ENCODE results near the gene KCNK4.
A peak's percentile ranks its signal among the peaks of the same experiment; 100 is the strongest.

Gene KCNK4

DNA sequence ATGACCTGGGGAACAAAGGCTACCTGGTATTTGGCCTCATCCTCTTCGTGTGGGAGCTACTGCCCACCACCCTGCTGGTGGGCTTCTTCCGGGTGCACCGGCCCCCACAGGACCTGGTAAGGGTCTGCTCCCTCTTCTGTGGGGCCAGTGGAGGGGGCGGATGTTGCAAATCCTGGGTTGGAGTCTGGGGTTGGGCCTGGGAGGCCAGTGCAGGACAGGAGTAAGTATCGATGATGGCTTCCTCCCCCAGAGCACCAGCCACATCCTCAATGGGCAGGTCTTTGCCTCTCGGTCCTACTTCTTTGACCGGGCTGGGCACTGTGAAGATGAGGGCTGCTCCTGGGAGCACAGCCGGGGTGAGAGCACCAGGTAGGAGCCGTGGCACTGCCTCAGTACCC, 2.8 kb upstream of the KCNK4 start:
- Histone ChIP-seq H3K27ac (ENCODE audit: low read depth, low read length) (no peak overlapping the region), H3K9me3 (ENCODE audit: low read length) (no peaks in the 10 kb centered on the region), H3K9ac (ENCODE audit: low read length) (no peak overlapping the region), H3K4me3 (ENCODE audit: low read depth in 1 of 2, low read length in 2 of 2) (no peak overlapping the region), H3K4me1 (ENCODE audit: insufficient read depth, low read length) (peaks cover 14% of the 10 kb centered on the region), H3K36me3 (ENCODE audit: insufficient read depth, low read length) (no peaks in the 10 kb centered on the region), H3K27me3 (ENCODE audit: control insufficient read depth in 1 of 2, insufficient read depth in 2 of 2, low read length in 2 of 2) (peaks cover 24 to 36% of the 10 kb centered on the region in 2 donors)

DNA sequence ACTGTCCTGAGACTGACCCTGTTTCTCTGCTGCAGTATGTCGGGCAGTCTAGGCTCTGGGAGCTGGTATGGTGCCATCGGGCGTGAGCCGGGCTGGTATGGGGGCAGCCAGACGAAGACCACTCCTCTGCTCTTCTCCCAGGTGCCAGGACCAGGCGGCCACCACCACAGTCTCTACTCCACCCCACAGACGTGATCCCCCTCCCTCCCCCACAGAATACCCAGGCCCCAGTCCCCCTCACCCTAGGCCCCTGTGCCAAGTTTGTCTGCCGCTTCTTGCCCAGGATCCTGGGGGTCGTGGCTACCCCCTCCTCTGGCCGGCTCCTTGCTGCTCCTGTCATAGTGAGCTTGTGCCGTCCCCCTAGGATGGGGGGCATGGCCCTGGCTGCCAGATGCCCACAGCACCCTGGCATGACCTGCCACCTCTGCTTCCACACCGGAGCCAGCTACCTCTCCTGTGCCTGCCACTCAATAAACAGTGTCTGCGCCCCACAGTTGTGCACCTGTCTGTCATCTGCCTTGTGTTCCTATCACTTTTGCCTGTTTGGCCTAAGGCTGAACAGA, 2.0 kb upstream of the KCNK4 start:
- Histone ChIP-seq H3K4me3 (ENCODE audit: low read depth in 1 of 2, low read length in 2 of 2) (no peak overlapping the region), H3K27ac (ENCODE audit: low read depth, low read length) (no peak overlapping the region), H3K27me3 (ENCODE audit: control insufficient read depth in 1 of 2, insufficient read depth in 2 of 2, low read length in 2 of 2) (peaks cover 24 to 43% of the 10 kb centered on the region in 2 donors), H3K9me3 (ENCODE audit: low read length) (no peaks in the 10 kb centered on the region), H3K9ac (ENCODE audit: low read length) (no peak overlapping the region), H3K4me1 (ENCODE audit: insufficient read depth, low read length) (peaks cover 7% of the 10 kb centered on the region), H3K36me3 (ENCODE audit: insufficient read depth, low read length) (no peaks in the 10 kb centered on the region)

DNA sequence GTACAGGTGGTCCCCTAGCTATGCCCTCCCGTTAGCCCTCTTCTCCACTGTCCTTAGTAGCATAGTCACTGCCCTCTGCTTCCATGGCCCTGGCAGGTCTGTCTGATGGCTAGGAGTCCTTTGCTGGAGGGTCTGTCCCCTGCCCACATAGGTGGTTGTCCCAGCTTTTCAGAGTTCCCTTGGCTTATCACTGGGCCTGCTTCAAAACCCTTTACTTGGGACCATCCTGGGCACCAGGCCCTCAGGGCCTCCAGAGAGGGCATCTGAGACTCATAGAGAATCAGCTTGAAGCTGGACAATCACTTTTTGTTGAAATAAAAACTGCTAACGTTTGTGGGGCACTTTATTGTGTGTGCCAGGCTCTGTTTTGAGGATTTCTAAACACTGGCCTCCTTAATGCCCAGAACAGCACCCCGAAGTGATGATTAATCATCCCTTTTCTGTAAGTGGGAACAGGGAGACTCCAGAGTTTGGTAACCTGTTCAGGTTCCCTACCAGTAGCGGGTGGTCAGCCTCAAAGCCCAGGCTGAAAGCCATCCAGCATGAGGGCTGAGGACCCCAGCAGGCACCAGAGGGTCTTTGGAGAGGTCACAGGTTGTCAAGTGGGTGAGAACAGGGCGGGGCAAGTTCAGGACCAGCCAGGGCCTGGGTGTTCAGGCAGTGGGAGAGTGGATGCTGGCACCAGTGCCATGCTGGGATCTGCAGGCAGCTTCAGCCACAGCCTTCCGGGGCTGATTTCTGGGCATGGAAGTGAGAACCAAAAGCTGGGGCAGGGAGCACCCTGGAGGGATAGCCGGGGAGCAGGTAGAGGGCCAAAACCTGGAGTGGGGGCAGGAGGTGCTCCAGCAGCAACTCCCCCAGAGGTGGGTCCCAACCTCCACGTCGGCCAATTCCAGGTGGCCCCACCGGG, 495 bp upstream of the KCNK4 start:
- H3K27me3 ChIP-seq (ENCODE audit: control insufficient read depth in 1 of 2, insufficient read depth in 2 of 2, low read length in 2 of 2) = peaks cover 32 to 56% of the 10 kb centered on the region in 2 donors
- no peak overlapping the region for H3K4me3 ChIP-seq (ENCODE audit: low read depth in 1 of 2, low read length in 2 of 2)
- no peak overlapping the region for H3K9ac ChIP-seq (ENCODE audit: low read length)
- peaks cover 6% of the 10 kb centered on the region for H3K4me1 ChIP-seq (ENCODE audit: insufficient read depth, low read length)
- H3K27ac ChIP-seq (ENCODE audit: low read depth, low read length) = no peak overlapping the region
- no peaks in the 10 kb centered on the region for H3K36me3 ChIP-seq (ENCODE audit: insufficient read depth, low read length)
- H3K9me3 ChIP-seq (ENCODE audit: low read length) = no peaks in the 10 kb centered on the region

DNA sequence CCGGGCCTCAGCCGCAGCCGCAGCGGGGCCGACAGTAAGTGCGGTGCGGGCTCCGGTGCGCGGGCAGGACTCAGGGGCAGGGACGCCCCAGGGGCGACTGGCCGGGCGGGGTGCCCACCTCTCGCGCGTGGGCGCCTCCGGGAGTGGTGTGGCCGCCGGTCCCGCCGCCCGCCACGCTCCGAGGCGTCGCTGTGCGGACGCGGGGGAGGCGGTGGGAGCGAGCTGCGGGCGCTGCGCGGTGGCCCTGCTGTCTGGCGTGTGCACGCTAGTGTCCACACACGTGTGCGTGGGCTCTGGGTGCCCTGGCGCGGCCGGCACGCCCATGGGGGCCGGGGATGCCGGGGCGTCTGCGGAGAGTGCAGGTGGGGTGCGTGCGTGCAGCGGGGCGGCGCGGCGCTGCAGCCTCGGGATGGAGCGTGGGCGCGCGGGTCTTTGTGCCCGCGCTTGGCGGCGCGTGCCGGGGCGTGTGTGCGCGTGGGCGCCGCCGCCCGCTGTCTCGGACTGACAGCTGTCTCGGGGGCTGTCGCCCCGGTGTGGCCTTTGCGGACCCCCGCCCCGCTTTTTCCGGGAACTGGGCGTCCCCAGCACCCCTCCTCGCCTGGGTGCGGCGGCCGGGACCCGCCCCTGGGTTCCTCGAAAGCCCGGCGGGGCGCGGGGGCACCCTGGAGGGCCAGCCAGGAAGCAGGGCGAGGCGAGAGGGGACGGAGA, 804 bp downstream of the KCNK4 start:
- H3K36me3 ChIP-seq (ENCODE audit: insufficient read depth, low read length) = no peaks in the 10 kb centered on the region
- H3K9ac ChIP-seq (ENCODE audit: low read length) = no peak overlapping the region
- H3K9me3 ChIP-seq (ENCODE audit: low read length) = no peaks in the 10 kb centered on the region
- no peaks in the 10 kb centered on the region for H3K4me1 ChIP-seq (ENCODE audit: insufficient read depth, low read length)
- H3K4me3 ChIP-seq (ENCODE audit: low read depth in 1 of 2, low read length in 2 of 2) = peak overlapping the region in 1 of 2 donors; percentile 42
- H3K27ac ChIP-seq (ENCODE audit: low read depth, low read length) = no peak overlapping the region
- H3K27me3 ChIP-seq (ENCODE audit: control insufficient read depth in 1 of 2, insufficient read depth in 2 of 2, low read length in 2 of 2) = peaks cover 44 to 69% of the 10 kb centered on the region in 2 donors

DNA sequence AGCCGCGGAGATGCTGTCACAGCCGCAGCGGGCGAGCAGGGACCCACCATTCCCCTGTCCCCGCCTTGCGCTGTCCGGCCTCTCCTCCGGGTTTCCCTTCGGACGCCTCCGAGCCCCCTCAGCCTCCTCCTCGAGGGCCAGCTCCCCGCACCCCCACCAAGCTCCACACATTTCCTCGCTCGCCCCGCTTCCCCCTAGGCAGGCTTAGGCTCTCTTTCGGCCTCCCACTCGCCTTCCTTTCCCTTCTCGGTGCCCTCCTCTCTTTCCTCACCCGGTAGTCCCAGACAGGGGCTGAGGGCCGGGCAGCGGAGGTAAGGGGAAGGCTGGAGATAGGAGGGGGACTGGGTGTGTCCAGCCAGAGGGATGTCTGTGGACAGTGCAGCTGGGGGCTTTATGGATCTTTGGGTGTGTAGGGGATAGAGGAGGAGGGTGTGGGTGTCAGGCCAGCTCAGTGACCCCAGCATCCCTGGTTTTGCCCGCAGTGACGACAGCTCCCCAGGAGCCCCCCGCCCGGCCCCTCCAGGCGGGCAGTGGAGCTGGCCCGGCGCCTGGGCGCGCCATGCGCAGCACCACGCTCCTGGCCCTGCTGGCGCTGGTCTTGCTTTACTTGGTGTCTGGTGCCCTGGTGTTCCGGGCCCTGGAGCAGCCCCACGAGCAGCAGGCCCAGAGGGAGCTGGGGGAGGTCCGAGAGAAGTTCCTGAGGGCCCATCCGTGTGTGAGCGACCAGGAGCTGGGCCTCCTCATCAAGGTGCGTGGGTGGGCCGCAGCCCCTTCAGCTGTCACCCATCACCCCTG, 1.6 kb downstream of the KCNK4 start:
- Histone ChIP-seq H3K9me3 (ENCODE audit: low read length) (no peaks in the 10 kb centered on the region), H3K9ac (ENCODE audit: low read length) (no peak overlapping the region), H3K4me3 (ENCODE audit: low read depth in 1 of 2, low read length in 2 of 2) (no peak overlapping the region), H3K27ac (ENCODE audit: low read depth, low read length) (no peak overlapping the region), H3K4me1 (ENCODE audit: insufficient read depth, low read length) (no peaks in the 10 kb centered on the region), H3K27me3 (ENCODE audit: control insufficient read depth in 1 of 2, insufficient read depth in 2 of 2, low read length in 2 of 2) (peaks cover 52 to 77% of the 10 kb centered on the region in 2 donors), H3K36me3 (ENCODE audit: insufficient read depth, low read length) (no peaks in the 10 kb centered on the region)

DNA sequence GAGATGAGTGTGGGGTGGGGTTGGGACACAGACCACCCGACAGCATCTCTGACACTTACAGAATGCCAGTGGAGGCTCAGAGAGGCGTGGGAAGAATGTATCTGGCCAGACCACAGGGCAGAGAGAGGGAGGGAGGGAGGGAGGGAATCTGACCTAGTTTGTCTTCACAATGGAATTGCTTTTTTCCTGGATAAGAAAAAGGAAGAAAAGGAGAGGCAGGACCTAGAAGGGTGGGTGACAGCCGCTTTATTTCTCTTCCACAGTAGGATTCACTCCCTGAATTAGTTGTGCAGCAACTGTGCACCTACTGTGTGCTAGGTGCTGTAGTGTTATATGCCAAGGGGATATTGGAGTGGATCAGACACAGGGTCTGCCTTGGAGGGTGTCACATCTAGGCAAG, 3.7 kb downstream of the KCNK4 start:
- no peak overlapping the region for H3K9ac ChIP-seq (ENCODE audit: low read length)
- H3K9me3 ChIP-seq (ENCODE audit: low read length) = no peaks in the 10 kb centered on the region
- peaks cover 2% of the 10 kb centered on the region for H3K4me1 ChIP-seq (ENCODE audit: insufficient read depth, low read length)
- H3K27ac ChIP-seq (ENCODE audit: low read depth, low read length) = no peak overlapping the region
- peaks cover 64 to 96% of the 10 kb centered on the region in 2 donors for H3K27me3 ChIP-seq (ENCODE audit: control insufficient read depth in 1 of 2, insufficient read depth in 2 of 2, low read length in 2 of 2)
- H3K36me3 ChIP-seq (ENCODE audit: insufficient read depth, low read length) = no peaks in the 10 kb centered on the region
- no peak overlapping the region for H3K4me3 ChIP-seq (ENCODE audit: low read depth in 1 of 2, low read length in 2 of 2)

DNA sequence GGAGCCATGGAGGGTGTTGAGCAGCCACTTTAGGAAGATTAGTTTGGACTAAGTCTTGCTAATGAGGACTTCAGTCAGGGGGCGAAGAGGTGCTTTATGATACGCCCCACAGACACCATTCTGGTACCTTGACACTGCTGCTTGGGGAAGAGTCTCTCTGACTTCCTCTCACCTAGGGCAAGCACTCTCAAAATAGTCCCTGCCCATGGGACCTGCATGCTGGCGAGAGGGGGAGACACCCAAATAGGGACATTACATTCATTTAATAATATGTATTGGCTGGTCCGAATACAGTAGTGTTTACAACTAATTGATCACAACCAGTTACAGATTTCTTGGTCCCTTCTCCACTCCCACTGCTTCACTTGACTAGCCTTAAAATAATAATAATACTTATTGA, 4.7 kb downstream of the KCNK4 start:
- Histone ChIP-seq H3K4me3 (ENCODE audit: low read depth in 1 of 2, low read length in 2 of 2) (no peak overlapping the region), H3K4me1 (ENCODE audit: insufficient read depth, low read length) (peaks cover 12% of the 10 kb centered on the region), H3K9me3 (ENCODE audit: low read length) (no peaks in the 10 kb centered on the region), H3K27me3 (ENCODE audit: control insufficient read depth in 1 of 2, insufficient read depth in 2 of 2, low read length in 2 of 2) (peaks cover 66 to 96% of the 10 kb centered on the region in 2 donors), H3K36me3 (ENCODE audit: insufficient read depth, low read length) (no peaks in the 10 kb centered on the region), H3K9ac (ENCODE audit: low read length) (no peak overlapping the region), H3K27ac (ENCODE audit: low read depth, low read length) (no peak overlapping the region)

DNA sequence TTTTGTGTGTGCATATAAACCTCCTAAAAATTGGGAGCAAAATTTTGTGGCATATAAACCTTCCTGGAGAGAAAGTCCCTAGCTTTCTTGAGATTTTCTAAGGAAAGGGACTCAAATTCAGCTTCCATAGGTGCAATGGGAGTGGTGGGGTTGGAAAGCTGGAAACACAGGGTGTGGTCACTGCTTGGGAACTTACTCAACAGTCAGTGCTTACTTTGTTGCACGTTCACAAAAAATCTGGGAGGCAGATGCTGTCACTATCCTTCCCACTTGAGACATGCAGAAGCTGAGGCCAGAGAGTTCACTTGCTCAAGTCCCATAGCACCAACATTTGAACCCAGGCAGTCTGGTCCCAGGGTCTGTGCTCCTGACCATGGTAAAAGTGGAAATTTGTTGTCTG, 5.1 kb downstream of the KCNK4 start:
- Histone ChIP-seq H3K4me3 (ENCODE audit: low read depth in 1 of 2, low read length in 2 of 2) (no peak overlapping the region), H3K9ac (ENCODE audit: low read length) (no peak overlapping the region), H3K9me3 (ENCODE audit: low read length) (no peaks in the 10 kb centered on the region), H3K27me3 (ENCODE audit: control insufficient read depth in 1 of 2, insufficient read depth in 2 of 2, low read length in 2 of 2) (peaks cover 64 to 93% of the 10 kb centered on the region in 2 donors), H3K27ac (ENCODE audit: low read depth, low read length) (no peak overlapping the region), H3K36me3 (ENCODE audit: insufficient read depth, low read length) (no peaks in the 10 kb centered on the region), H3K4me1 (ENCODE audit: insufficient read depth, low read length) (peaks cover 16% of the 10 kb centered on the region)

DNA sequence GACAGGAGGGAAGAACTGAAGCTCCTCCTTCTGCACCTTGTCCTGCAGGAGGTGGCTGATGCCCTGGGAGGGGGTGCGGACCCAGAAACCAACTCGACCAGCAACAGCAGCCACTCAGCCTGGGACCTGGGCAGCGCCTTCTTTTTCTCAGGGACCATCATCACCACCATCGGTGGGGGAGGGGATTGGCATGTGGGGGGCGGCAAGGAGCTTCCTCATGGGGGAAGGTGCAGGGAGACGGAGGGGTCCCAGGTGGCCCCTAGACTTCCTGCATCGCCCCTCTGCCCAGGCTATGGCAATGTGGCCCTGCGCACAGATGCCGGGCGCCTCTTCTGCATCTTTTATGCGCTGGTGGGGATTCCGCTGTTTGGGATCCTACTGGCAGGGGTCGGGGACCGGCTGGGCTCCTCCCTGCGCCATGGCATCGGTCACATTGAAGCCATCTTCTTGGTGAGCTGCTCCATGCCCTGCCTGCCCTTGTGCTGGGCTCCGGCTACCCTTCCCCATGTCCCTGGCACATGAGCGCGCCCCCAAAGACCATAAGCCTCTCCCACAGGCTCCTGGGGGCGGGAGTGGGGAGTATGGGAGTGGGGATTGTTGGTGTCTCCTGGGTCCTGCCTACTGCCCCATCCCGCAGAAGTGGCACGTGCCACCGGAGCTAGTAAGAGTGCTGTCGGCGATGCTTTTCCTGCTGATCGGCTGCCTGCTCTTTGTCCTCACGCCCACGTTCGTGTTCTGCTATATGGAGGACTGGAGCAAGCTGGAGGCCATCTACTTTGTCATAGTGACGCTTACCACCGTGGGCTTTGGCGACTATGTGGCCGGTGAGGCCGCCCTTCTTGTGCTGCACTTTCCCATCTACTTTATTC, 6.0 kb downstream of the KCNK4 start:
- H3K4me3 ChIP-seq (ENCODE audit: low read depth in 1 of 2, low read length in 2 of 2) = no peak overlapping the region
- H3K9me3 ChIP-seq (ENCODE audit: low read length) = no peaks in the 10 kb centered on the region
- peaks cover 17% of the 10 kb centered on the region for H3K4me1 ChIP-seq (ENCODE audit: insufficient read depth, low read length)
- no peaks in the 10 kb centered on the region for H3K36me3 ChIP-seq (ENCODE audit: insufficient read depth, low read length)
- no peak overlapping the region for H3K9ac ChIP-seq (ENCODE audit: low read length)
- no peak overlapping the region for H3K27ac ChIP-seq (ENCODE audit: low read depth, low read length)
- H3K27me3 ChIP-seq (ENCODE audit: control insufficient read depth in 1 of 2, insufficient read depth in 2 of 2, low read length in 2 of 2) = peaks cover 67 to 94% of the 10 kb centered on the region in 2 donors

DNA sequence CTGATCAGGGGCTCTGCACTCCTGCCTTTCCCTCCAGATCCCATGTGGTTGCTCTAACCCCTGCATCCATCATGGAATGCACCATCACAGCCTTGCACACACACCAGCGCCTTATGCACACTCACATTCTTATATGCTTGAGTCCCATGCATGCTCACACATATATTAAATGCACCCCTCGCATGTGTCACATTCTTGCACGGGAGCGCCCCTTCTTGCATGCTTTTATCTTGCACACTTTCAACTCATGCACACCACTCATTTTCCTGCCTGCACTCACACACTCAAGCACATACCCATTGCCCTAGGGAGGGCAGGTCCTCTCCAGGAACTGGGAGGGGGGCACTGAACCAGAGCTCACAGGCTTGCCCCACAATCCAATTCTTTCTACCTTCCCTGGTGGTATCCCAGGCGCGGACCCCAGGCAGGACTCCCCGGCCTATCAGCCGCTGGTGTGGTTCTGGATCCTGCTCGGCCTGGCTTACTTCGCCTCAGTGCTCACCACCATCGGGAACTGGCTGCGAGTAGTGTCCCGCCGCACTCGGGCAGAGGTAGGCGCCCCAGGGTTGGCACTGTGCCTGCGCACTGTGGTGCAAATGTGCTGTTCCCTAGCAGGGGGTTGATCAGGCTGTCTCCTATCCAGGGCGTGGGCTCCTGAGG, 6.7 kb downstream of the KCNK4 start:
- H3K4me3 ChIP-seq (ENCODE audit: low read depth in 1 of 2, low read length in 2 of 2) = no peak overlapping the region
- H3K27ac ChIP-seq (ENCODE audit: low read depth, low read length) = no peak overlapping the region
- peaks cover 17% of the 10 kb centered on the region for H3K4me1 ChIP-seq (ENCODE audit: insufficient read depth, low read length)
- H3K27me3 ChIP-seq (ENCODE audit: control insufficient read depth in 1 of 2, insufficient read depth in 2 of 2, low read length in 2 of 2) = peaks cover 62 to 90% of the 10 kb centered on the region in 2 donors
- H3K9ac ChIP-seq (ENCODE audit: low read length) = no peak overlapping the region
- H3K9me3 ChIP-seq (ENCODE audit: low read length) = no peaks in the 10 kb centered on the region
- H3K36me3 ChIP-seq (ENCODE audit: insufficient read depth, low read length) = no peaks in the 10 kb centered on the region
